Stimulated activated CD8-positive, alpha-beta memory T cell treated with anti-CD3 and anti-CD28 coated beads, Interleukin-12 subunit alpha, Interleukin-12 subunit beta, amount 100 ng/mL, for 1 hour (primary cell): Measurements from ENCODE around the gene ADORA1.

Source experiments
- DNase-seq: peaks from one replicate; pipeline ENCODE4 v3.0.0-alpha.2; 2020; ENCODE audit warnings: low read depth

Gene ADORA1

DNA sequence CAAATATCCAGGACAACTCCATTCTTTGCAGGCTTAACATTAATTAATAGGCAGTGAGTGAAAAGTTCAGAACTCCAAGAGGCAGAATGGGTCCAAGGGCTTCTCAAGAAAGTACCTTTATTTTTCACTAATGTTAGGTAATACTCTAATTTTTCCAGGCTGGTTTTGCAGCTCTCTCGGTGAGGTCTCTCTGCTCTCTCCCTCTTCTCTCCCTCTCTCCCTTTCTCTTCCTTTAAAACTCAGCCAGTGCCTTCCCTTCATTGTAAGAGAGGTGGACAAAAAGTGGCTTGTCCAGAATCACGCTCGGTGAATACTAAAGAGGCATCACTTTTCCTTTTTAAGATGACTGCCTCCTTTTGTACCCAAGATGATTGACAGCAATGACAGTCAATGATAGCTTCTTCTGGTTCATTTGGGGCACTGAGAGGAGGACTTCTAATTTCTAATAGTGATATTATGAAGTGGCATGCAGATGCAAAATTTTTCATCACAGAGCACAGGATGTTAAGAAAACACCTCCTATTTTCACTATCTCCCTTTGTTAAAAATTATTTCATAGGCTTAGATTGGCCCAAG, 60.3 kb downstream of the ADORA1 start:
- DNase-seq: no peak

DNA sequence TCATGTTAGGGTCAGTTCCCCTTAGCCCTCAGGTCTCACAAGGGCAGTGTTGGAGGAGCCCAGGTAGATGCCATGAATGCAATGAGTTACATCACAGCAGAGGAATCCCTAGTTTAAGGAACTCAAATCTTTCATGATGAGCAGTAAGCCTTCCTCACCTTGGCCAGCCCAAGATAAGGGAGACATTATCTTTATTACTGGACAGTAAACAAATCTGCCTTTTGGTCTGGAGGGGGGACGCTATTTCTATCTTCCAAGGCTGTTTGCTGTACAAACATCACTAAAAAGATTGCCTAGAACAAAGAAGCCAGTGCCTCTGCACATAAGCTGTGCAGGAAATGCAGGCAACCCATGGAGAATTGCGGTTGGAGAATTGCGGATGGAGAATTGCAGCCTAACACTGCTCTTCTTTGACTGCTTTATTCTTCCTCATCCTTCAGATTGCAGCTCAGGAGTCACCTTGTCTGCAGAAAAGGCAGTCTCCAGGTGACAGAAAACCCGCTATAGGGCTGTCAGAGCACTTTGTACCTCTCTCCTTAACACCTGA, 61.2 kb downstream of the ADORA1 start:
- no peak for DNase-seq

DNA sequence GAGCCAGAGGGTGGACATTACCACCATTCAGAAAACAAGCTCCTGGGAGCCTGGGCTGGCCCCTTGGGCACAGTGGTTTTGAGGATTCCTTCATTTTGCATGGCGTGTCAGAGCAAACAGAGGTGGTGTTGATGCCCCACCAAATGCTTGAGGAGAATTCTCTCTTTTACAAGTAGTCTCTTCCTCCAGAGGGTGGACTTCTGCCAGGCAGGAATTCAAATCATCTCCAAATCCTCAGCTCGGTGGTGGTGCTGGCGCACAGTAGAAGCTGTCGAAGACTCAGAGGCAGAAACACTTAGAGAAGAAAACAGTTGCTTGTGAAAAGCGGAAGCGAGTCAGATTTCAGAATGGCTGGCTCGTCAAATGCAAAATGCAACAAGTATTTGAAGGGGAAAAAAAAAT, 62.4 kb downstream of the ADORA1 start:
- no peak for DNase-seq

DNA sequence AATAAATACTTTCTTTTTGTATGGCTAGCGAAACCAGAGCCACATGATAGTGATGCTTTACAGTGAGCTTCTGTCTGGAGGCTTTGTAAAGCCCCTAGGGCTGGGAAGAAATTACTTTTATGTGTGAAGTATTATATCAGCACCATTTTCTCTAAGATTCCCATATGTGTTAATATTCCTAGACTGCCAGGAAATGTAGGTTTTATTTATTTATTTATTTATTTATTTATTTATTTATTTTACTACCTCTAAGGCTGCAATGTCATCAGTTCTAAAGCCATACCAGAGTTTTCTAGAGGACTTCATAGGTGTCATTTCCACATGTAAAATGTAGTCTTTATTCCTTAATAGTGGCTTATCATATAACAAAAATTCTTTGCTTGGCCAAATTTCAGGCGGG, 63.4 kb downstream of the ADORA1 start:
- no peak for DNase-seq

DNA sequence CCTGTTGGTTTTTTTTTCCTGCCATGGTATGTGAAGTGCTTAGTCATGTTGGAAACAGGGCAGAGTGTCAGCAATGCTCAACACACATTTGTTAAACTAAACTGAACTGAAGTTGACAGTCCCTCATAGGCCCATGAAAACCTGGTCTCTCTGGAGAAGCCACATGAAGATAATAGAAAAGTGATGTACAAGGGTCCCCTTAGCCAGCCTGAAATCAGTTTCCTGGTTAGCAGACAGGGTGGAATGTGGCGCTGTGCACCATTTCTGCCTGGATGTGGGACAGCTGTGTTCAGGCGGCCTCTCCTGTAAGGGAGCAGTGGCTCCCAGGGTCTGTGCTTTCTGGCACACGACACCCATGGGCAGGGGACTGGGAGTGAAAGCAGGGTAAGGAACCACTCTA, 68.8 kb downstream of the ADORA1 start:
- no peak for DNase-seq

DNA sequence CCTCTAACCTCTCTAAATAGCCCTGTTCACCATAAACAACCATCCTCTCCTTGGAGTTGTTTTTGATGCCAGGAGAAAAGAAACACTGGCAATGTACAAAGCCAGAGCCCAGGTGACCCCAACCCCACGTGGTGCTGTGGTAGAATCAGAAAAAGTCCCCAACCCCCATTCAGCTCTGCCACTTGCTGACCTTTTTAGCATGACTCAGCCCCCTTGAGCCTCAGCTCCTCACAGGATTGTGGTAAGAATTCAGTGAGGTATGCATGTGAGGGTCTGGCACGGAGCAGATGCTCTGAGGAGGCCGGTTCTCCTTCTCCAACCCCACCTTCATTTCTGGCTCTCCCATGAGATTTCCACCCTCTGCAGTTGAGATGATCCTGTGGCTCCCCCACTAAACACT, 70.1 kb downstream of the ADORA1 start:
- no peak for DNase-seq

DNA sequence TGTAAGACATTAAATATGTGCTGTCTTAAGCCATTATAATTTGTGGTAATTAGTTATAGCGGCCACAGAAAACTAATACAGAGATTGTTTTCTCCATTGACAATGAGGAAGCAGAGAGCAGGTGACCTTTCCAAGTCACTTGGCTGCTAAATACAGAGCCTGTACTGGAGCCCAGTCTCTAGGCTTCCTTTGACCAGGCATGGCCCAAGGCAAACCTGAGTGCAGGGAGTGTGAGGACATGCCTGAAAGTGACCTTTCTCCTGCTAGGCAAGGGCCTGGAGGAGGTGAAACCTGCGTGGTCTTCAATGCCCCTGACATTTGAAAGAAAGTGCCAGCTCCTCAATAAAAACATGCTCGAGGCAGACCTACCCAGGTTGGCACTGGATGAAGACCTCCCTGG, 71.5 kb downstream of the ADORA1 start:
- DNase-seq: no peak

DNA sequence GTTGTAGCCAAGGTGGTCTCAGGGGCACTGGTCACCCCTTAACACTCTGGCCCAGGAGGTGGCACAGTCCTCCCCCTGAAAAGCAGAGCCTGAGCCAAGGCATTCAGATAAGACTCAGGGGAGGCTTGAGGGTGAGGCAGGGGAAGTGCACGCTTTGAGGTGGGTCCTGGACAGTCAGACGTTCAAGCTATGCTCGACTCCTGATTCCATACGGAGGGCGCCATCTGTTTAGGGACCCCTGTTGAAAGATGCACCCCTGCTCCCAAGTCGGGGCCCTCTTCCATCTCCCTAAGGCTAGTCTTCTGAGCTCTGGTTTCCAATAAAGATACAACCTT, 71.9 kb downstream of the ADORA1 start:
- no peak for DNase-seq

DNA sequence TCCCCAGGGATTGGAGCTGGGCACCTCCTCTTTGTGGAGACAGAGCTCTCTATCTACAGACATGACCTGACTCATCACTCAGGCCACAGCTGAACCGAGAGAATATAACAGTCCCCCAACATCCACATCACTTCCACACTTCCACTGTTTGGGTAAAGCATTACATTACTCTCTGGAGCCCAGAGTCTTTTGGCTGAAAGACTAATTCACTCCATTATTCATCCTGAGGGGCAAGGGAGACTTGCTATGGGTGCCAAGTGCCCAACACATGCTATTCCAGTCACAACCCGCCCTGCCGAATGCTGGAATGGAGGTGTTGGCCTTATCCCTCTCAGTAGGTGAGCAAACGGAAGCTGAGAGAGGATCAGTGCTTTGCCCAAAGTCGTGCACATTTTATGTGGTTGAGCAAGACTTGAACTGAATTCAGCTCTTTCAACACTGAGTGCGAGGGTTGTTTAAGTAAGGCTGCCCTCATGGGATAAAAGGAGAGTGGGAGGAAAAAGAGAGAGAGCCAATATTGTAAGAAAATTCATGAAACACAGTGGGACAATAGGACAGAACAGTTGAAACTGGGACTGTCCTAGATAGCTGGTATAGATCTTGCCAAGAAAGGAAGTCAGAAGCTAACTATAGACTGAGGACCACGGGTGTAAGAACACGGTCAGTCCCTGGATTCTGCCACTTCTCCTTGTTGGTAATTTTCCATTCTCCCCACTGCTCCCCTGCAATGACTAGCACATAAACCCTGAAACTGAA, 72.5 kb downstream of the ADORA1 start:
- no peak for DNase-seq

DNA sequence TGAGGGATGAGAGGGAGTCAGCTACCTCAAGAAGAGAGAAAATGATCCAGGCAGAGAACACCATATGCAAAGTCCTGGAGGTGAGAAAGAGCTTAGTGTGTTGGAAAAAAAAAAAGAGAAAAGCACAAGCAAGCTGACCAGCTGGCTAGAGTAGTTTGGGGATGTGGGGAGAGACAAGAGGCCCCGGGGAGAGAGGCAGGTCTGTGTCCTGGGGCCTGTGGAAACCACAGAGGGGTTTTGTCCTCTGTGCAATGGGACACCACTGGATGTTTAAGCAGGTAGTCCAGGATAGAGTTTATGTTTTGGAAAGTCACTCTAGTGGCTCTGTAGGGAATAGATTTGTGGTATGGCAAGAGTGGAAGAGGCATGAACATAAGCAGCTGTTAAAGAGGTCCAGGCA, 73.4 kb downstream of the ADORA1 start:
- DNase-seq: no peak

DNA sequence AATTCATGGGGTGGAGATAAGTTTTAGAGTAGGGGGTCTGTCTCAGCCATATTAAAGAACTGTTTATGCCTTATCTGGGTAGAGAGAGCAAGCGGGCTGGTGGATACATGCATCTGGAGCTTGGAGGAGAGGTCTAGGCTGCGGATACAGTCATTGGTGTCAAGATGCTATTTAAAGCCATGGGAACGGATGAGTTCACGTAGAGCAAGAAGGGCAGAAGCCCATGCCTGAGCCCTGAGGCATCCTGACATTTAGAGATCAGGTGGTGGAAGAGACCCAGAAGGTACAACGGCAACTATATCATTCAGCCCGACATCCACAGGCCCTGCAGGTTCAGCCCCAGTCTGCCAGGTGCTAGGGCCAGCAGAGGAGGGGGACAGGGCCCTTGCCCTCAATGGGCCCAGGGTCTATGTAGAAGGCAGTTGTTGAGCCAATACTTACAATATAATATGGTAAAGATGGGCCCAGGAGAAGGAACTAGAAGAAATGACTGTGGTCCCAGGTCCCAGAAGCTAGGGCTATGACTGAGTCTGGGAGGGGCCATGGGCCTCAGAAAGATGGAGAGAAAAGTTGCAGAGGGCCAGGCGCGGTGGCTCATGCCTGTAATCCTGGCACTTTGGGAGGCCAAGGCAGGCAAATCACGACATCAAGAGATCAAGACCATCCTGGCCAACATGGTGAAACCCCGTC, 74.1 kb downstream of the ADORA1 start:
- no peak for DNase-seq

DNA sequence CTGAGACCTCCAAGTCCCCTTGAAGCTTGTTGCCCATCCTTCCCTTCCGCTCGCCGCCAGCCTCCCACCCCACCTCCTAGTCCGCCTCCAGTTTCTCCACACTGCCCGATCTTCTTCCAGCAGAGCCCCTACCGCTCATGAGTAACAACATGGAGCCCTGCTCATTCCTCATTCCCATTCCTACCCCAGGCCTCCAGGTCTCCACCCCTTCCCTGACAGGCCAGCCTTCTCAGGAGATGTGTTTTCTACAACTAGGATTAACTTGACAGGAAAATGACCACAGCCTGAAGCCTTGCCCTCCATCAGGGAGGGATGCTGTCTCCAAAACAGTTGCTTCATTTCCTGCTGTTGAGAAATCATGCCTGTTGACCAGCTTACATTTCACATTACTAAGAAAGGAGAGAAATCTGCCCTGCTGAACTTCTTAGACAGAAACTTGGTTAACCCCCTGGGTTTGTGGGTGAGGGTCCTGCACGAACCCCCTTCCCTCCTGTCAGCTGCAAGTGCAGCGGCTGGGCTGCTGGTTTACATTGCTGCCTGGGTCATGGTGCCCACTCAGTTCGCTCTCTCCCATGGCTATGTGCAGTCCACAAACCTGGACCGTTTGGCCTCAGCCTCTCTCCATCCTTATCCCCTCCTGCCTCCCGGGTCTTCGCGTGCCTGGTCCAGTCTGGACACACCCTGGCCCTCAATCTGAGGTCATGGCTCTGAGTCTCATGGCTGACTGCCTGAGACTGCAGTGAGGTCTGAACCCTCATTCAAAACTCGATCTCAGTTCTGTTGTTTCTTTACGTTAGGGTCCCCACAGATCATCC, 75.1 kb downstream of the ADORA1 start:
- no peak for DNase-seq

DNA sequence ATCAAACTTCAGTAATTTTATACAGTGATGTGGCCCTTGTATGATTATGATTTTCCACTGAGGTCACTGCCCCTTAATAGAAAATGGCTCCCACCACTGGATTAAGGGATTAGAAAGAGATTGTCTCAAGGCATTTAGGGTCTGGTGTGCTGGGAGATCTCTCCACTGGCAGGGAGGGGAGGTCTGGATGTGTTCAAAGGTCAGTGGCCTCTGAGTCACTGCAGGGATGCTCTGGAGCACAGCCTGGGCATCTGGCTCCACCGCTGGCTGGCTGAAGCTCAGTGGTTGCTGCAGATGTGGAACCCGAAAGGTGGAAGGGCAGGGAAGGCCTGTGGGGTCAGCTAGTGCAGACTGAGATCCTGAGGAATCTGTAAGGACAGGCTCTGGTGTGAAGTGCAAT, 77.2 kb downstream of the ADORA1 start:
- DNase-seq: no peak

DNA sequence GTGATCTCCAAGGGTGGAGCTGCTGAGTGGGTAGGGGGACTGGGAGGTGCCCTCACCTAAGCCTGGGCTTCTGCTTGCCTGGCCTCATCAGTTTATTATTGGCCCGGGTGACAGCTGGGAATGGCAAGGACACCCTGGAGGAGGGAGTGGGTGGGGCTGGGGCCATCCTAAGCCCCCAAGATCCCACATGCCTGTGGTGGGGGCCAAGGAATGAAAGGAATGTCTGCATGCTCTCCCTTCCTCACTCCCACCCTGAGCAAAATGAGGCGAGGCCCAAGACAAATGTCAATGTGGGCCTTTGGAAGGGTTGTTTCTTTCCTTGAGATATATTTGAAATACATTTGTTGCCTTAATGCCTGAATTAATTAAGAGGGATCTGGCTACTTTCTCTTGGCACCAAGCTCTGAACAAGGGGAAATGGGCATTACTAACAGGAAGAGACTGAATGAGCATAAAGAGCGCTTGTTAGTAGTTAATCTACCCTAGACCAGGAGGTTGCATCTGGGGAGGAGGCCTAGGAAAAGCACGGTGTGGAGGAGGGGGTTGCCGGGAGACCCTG, 78.7 kb downstream of the ADORA1 start:
- no peak for DNase-seq

DNA sequence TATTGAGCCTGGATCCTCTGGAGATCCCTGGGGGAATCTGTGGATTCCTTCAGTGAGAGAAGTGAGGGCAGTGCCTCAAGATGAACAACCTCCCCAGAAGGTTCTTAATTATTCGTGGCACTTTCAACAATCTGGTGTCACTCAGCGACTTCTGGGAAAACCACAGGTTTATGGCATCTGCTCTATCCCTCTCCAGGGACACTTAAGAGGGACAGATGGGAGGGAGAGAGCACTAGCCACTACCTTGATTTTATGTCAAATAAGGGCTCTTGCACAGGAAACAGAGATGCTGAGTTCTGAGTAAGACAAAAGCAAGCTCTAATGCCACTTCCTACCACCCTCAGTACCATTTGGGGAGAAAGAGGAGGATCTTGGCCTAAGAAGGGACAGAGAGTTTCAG, 80.2 kb downstream of the ADORA1 start:
- no peak for DNase-seq

DNA sequence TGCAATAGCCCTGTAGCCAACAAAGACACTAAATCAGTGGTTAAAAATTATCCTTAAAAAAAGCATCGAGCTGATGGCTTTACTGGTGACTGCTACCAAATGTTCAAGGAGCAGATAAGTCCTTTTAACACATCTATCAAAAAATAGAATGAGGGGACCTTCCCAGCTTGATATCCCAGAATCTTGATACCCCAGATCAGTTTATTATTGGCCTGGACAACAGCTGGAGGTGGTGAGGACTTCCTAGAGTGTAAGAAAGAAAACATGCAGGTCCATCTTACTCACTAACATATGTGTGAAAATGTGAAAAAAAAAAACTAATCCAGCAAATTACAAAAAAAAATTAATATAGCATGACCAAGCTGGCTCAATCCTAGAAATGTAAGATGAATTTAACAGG, 80.7 kb downstream of the ADORA1 start:
- no peak for DNase-seq

DNA sequence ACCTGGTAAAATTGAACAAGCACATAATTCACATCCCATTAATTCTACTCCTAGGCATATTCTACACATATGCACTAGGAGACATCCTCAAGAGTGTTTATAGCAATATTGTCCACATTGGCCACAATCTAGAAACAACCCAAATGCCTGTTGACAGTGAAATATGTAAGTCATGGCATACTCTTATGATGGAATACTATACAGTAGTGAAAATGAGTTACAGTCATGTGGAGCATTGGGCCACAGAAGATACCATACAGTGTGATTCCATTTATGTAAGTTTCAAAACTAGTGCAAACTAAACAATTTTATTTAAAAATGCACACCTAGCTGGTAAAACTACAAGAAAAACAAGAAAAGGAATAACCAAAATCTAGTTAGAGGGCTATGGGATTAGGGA, 82.8 kb downstream of the ADORA1 start:
- DNase-seq: no peak

DNA sequence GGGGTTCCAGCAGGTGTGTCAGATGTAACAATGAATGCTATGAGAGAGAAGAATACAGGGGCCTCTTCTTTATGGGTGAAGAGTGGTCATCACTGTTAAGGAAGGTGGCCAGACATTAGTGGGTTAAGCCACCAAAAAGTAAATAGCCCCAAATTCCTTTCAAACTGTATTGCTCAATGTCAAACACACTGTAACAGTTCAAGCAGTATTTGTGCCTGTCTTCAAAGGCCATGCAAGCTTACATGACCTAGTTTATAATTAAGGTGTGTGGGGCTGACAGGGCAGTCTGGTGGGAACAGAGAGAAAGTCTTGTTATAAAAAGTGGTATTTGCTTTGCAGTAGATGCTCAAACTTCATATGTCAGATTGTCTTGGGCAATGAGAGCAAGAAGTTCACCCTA, 83.5 kb downstream of the ADORA1 start:
- DNase-seq: no peak

DNA sequence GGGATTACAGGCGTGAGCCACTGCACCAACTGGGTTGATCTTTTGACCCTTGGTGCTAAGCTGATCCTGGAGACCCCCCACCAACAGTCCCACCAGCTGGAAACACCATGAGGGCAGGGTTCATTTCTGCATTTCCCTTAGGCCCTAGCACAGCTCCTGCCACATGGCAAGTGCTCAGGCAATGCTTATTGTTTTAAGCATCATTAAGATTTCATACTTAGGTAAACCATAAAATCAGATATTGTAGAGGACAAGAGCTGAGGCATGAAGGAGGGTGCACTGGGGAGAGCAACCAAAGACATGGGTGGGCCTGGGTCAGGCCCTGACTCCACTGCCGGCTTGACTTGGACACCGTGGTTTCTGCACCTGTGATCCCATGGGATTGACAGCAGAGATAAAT, 84.3 kb downstream of the ADORA1 start:
- no peak for DNase-seq

DNA sequence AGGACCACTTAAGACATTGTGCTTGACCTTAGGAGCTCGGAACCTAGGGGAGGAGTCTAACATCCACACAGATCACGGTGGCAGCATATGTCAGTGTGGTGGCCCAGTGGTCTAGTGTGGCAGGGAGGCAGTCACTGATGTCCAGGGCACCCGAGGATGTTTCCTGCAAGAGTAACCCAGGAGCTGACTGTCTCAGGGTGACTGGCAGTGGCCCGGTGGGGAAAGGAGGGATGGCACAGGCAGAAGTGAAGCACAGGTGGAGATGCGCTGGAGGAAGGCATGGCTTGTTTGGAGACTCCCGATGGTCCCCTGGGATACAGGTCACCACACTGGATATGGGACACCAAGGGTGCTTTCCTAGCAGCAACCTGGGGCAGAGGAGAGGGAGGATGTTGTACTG, 85.6 kb downstream of the ADORA1 start:
- DNase-seq: no peak

DNA sequence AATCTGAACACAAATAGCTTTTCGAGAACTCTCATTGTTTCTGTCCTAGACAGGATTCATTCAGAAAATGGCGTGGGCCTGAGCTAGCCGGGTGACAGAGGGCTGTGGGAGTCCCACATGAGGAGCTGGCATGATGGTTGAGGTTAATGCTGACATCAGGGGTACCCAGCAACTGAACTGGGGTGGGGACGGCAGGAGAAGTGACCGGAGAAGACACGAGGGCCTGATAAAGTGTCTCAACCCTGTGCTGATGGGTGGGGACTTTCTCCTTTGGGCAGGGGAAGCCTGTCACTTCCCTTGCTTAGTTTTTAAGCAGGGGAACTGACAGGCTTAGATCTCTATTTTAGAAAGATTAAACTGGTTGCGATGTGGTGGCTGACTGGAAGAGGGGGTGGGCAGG, 87.3 kb downstream of the ADORA1 start:
- no peak for DNase-seq

DNA sequence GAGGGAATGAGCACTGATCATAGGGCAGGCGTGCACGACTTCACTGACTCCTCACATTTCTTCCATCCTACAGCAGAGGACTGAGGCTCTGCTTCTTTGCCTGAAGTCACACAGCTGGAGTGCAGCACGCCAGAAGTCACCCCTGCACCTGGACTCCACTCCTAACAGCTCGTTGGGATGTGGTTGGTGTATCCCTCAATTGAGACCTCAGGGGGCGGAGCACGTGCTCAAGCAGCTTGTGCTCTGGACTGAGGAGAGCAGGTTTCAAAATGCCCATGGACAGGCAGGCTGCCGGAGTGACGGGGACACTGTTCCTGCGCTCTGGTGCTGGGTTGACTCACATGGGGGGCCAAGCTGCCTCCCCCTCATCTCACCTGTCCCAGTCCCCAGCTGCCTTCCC, 88.0 kb downstream of the ADORA1 start:
- no peak for DNase-seq
